Esophagus squamous epithelium (tissue), 4 donors: ENCODE data around the gene TBC1D10A.

Source experiments
- POLR2A ChIP-seq, 4 donors: fragments of 450-650 bp; IDR thresholded peaks; one replicate each; pipeline ENCODE4 v1.6.1; 2017; ENCODE audit warnings: antibody characterized with exemption in 4 of 4, mild to moderate bottlenecking in 4 of 4, moderate library complexity in 3 of 4
- TF ChIP-seq, protein P1 (sequence below), 6 experiments: fragments of 450-650 bp in 4 of 6; fragments of 200-600 bp in 2 of 6; sonication (generic) in 2 of 6; IDR thresholded peaks; one replicate each; pipeline ENCODE4 v1.5.1; 2016 to 2019; ENCODE audit warnings: antibody characterized with exemption in 6 of 6, mild to moderate bottlenecking in 4 of 6, moderate library complexity in 4 of 6

DNA sequence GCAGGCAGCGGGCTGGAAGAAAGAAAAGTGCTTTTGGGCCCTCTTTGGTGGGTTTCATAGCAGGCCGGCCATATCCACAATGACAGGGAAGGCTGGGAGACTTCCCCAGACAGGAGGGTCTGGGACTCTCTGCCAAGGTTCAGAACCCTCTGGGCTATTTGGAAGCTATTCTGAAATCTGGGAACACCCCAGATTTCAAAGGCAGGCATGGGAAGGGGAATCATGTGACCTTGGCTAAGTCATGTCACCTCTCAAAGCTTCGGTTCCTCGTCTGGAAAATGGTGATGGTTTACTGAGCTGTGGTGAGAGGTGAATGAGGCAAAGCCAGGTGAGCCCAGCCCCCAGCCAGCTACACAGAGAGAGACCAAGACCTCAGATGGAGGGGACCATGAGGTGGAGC is 42.1 kb downstream of the TBC1D10A start:
- TF ChIP-seq POLR2A (IDR thresholded peaks at IDR 0.05), result no peak
- TF ChIP-seq, protein P1, sequence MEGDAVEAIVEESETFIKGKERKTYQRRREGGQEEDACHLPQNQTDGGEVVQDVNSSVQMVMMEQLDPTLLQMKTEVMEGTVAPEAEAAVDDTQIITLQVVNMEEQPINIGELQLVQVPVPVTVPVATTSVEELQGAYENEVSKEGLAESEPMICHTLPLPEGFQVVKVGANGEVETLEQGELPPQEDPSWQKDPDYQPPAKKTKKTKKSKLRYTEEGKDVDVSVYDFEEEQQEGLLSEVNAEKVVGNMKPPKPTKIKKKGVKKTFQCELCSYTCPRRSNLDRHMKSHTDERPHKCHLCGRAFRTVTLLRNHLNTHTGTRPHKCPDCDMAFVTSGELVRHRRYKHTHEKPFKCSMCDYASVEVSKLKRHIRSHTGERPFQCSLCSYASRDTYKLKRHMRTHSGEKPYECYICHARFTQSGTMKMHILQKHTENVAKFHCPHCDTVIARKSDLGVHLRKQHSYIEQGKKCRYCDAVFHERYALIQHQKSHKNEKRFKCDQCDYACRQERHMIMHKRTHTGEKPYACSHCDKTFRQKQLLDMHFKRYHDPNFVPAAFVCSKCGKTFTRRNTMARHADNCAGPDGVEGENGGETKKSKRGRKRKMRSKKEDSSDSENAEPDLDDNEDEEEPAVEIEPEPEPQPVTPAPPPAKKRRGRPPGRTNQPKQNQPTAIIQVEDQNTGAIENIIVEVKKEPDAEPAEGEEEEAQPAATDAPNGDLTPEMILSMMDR (IDR thresholded peaks at IDR 0.05), result no peak
